OCI-LY1 (cell line): Measurements from ENCODE around the gene NR3C1.

ENCODE experiments used
- EZH2 ChIP-seq: fragments of 200-600 bp; sonication (generic), shearing (Covaris generic); IDR thresholded peaks from 2 replicates; pipeline ENCODE4 v1.8.0; 2017; ENCODE audit warnings: borderline replicate concordance, mixed run types, mild to moderate bottlenecking, antibody characterized with exemption, low read length, moderate library complexity, mixed read lengths
- TF ChIP-seq, protein P1 (sequence below): fragments of 200-600 bp; sonication (generic), shearing (Covaris generic); IDR thresholded peaks from 2 replicates; pipeline ENCODE4 v1.5.1; 2017; ENCODE audit warnings: mild to moderate bottlenecking, antibody characterized with exemption, low read length, moderate library complexity, mixed read lengths

DNA sequence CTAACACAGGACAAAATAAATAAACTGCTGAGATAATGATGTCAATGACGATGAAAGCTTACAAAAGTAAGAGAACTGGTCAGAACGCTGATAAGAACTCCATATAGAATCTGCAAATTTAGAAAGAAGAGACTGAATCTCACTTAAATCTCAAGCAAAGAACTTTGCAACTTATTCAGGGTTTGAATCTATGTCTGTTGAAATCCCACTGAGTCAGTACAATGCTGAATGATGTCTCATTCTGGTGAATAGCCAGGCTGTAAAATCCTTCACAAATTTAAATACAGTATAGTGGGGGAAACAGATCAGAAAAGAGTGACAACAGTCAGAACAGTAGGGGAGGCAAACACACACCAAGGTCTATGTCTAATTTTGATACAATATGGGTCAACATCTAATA is 38.9 kb upstream of the NR3C1 start:
- TF ChIP-seq, protein P1, sequence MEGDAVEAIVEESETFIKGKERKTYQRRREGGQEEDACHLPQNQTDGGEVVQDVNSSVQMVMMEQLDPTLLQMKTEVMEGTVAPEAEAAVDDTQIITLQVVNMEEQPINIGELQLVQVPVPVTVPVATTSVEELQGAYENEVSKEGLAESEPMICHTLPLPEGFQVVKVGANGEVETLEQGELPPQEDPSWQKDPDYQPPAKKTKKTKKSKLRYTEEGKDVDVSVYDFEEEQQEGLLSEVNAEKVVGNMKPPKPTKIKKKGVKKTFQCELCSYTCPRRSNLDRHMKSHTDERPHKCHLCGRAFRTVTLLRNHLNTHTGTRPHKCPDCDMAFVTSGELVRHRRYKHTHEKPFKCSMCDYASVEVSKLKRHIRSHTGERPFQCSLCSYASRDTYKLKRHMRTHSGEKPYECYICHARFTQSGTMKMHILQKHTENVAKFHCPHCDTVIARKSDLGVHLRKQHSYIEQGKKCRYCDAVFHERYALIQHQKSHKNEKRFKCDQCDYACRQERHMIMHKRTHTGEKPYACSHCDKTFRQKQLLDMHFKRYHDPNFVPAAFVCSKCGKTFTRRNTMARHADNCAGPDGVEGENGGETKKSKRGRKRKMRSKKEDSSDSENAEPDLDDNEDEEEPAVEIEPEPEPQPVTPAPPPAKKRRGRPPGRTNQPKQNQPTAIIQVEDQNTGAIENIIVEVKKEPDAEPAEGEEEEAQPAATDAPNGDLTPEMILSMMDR: no peak
- no peak for TF ChIP-seq EZH2
